Esophagus muscularis mucosa (tissue), 4 donors: ENCODE measurements around the gene HBP1. TPM values are rescaled to one million over a fixed set of nuclear protein-coding genes. Genes with fewer than 3 reads are reported as not detected.

Experiments
- DNase-seq: peaks from one replicate; pipeline ENCODE4 v3.0.0-alpha.2; 2017; ENCODE audit errors: extremely low spot score
- H3K27ac ChIP-seq, 4 donors: fragments of 200-600 bp; sonication (generic); replicated peaks in 1 of 4; 1 replicate in 3 of 4; 2 replicates in 1 of 4; pipeline ENCODE4 v1.5.1; 2016 to 2019; ENCODE audit warnings: mild to moderate bottlenecking in 1 of 4
- H3K27me3 ChIP-seq, 4 donors: fragments of 200-600 bp; sonication (generic); one replicate each; pipeline versions ENCODE4 v1.5.1 to v1.6.0; 2016 to 2019
- H3K36me3 ChIP-seq, 4 donors: fragments of 200-600 bp; sonication (generic); one replicate each; pipeline ENCODE4 v1.5.1; 2016 to 2019
- H3K4me1 ChIP-seq, 4 donors: fragments of 200-600 bp; sonication (generic); one replicate each; pipeline ENCODE4 v1.5.1; 2016 to 2019
- H3K4me3 ChIP-seq, 4 donors: fragments of 200-600 bp; sonication (generic); 1 replicate in 2 of 4; 2 replicates in 2 of 4; pipeline ENCODE4 v1.5.1; 2016 to 2019; ENCODE audit warnings: mild to moderate bottlenecking in 4 of 4, moderate library complexity in 1 of 4
- H3K9me3 ChIP-seq, 4 donors: fragments of 200-600 bp; sonication (generic); 1 replicate in 3 of 4; 2 replicates in 1 of 4; pipeline ENCODE4 v1.5.1; 2016 to 2019
- CTCF ChIP-seq, 3 experiments: fragments of 200-600 bp in 2 of 3; fragments of 450-650 bp in 1 of 3; sonication (generic) in 2 of 3; IDR thresholded peaks; one replicate each; pipeline ENCODE4 v1.5.1; 2017 to 2019; ENCODE audit warnings: antibody characterized with exemption in 3 of 3, mild to moderate bottlenecking in 2 of 3, moderate library complexity in 1 of 3
- EP300 ChIP-seq: sonication (generic); formaldehyde crosslinking; IDR thresholded peaks from one replicate; pipeline ENCODE4 v1.6.1; 2017; ENCODE audit warnings: antibody characterized with exemption
- POLR2A ChIP-seq: fragments of 450-650 bp; IDR thresholded peaks from one replicate; pipeline ENCODE4 v1.6.1; 2017; ENCODE audit warnings: antibody characterized with exemption, moderate library complexity, mild to moderate bottlenecking, low read depth
- POLR2AphosphoS5 ChIP-seq, 2 donors: sonication (generic); formaldehyde crosslinking; IDR thresholded peaks; one replicate each; pipeline ENCODE4 v1.6.1; 2017; ENCODE audit warnings: antibody characterized with exemption in 2 of 2
- WGBS: methylation state at CpG from one replicate; pipeline ENCODE4 v1.1.5; 2018; 5-methylcytosine and 5-hydroxymethylcytosine counted together
- intact Hi-C: fragments of 100-400 bp; cut with DNase I; formaldehyde crosslinking; loops from one replicate; pipeline ENCODE4 v1.15.1; 2023
- total RNA-seq, 4 donors: library from RNA; depleted of rRNA; stranded (reverse); fragments of >200 nt; gene quantifications; one replicate each; pipeline versions ENCODE4 v1.1.0 to v1.2.1, GENCODE V29; 2016

HBP1 gene
- total RNA-seq, 4 donors from 2014 or later: 60.4 to 113 (median 110) TPM

- 43% methylated on average over 5 of the region's 5 CpGs for WGBS
- Histone ChIP-seq H3K36me3 (peaks cover 0 to 4% (median 0%) of the 10 kb centered on the region in 4 donors), H3K9me3 (no peaks in the 10 kb centered on the region), H3K4me3 (peak overlapping the region; percentile 66 to 99 (median 95)), H3K27me3 (no peaks in the 10 kb centered on the region), H3K27ac (peak overlapping the region; percentile 89 to 100 (median 97)), H3K4me1 (peaks cover 16 to 25% (median 19%) of the 10 kb centered on the region in 4 donors)
- no peak for DNase-seq
- TF ChIP-seq CTCF (IDR thresholded peaks at IDR 0.05) (no peak), POLR2A (no peak), POLR2AphosphoS5 (IDR thresholded peaks at IDR 0.05) (no peak), EP300 (no peak)
- intact Hi-C loops: no loop called here
Observed at GRCh38 chr7:107166736-107167426, 1.9 kb upstream of the HBP1 start.

DNA sequence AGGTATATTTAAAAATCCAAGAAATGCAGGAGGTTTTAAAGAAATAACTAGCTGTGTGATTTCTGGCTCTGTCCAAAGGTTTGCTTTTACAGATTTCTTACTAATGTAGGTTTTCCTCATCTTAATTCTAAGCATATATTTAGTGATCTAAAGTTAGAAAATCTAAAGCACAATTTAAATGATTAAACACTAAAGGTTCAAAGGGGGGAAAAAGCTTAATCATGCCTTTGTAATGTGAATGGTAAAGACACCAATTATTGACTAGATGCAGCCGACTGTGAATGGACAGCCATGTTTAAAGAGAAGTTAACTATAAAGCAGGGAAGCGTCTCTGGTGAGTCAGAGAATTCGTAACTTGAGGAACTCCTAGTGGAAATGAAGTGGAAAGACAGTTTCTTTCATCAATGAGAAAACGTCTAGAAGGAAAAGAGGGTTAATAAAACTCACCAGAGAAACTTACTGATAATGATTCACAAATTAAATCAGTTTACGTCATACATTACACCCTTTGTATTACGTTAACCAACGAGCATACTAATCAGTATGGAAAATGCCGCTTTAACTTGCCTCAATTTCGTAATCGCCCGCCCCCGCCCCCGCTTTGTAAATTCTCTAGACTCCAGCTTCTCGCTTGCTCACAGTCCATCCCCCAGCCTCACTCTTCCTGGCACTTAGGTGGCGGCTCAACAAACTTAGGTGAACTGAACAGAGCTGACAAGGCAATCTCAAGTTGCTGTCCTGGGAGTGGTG, 1.1 kb upstream of the HBP1 start:
- no peaks in the 10 kb centered on the region for H3K9me3 ChIP-seq
- H3K27me3 ChIP-seq: no peaks in the 10 kb centered on the region
- 0% methylated on average over 15 of the region's 15 CpGs for WGBS
- H3K4me3 ChIP-seq: peak overlapping the region; percentile 66 to 99 (median 95)
- peaks cover 0 to 4% (median 0%) of the 10 kb centered on the region in 4 donors for H3K36me3 ChIP-seq
- TF ChIP-seq EP300 (no peak), CTCF (IDR thresholded peaks at IDR 0.05) (peak; percentile 30 to 61 (median 45)), POLR2A (no peak), POLR2AphosphoS5 (IDR thresholded peaks at IDR 0.05) (no peak)
- intact Hi-C loops: no loop called here
- no peak for DNase-seq
- H3K27ac ChIP-seq: peak overlapping the region; percentile 89 to 100 (median 97)
- H3K4me1 ChIP-seq: peaks cover 24 to 33% (median 27%) of the 10 kb centered on the region in 4 donors

GRCh38 chr7:107169120-107170050, 582 bp downstream of the HBP1 start:
- peak; percentile 99 for DNase-seq
- Histone ChIP-seq H3K27ac (peak overlapping the region; percentile 99 to 100 (median 100)), H3K36me3 (peaks cover 0 to 4% (median 0%) of the 10 kb centered on the region in 4 donors), H3K27me3 (no peaks in the 10 kb centered on the region), H3K9me3 (no peaks in the 10 kb centered on the region), H3K4me3 (peak overlapping the region; percentile 93 to 99 (median 96)), H3K4me1 (peaks cover 41 to 50% (median 44%) of the 10 kb centered on the region in 4 donors)
- 1% methylated on average over 21 of the region's 73 CpGs for WGBS
- peak; percentile 79 to 89 for TF ChIP-seq POLR2AphosphoS5 (IDR thresholded peaks at IDR 0.05)
- TF ChIP-seq CTCF (IDR thresholded peaks at IDR 0.05): peak in 2 of 3 experiments; percentile 15 to 18
- TF ChIP-seq POLR2A: no peak
- intact Hi-C loops: loop anchor here (10.0 kb wide), 1 partner anchor 715 kb away; no protein-coding TSS in a partner anchor

DNA sequence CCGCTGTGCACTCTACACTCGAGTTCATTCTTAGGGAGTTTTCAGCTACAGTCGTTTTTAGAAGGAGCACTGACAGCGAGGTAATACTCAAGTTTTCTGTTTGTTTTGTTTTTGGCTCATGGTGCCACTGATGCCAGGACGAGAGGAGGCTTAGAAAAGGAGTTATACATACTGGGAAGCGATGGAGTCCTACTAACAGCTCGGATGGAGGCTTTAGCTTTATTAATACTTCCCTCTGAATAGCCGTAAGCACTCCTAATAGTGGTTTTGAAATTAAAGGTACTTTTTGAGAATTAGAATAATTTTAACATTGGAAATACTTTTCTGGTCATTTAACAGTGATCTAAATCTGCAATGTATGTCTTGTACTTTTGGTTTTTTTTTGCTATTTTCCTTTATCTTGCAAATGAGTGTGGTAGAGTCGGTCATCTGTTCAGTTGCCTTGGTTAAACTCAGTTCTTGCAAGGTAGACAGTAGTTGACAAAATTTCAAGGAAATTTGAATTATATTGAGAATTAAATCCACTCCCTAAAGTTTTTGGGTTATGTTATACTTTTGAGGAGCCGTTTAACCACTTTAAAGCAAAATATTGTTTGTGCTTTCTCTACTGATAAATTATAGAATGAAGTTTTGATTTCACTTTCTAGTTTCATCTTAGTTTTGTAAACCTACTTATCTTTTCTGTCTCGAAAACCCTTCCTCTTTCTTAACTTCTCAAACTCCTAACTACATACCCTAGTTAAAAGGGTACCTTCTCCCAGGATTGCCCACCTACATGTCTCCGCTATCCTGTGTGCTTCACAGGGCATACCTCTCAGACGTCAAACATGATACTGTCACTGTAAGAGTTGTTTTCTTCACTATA, 1.5 kb downstream of the HBP1 start:
- intact Hi-C loops: loop anchor here (10.0 kb wide), 1 partner anchor 715 kb away; no protein-coding TSS in a partner anchor
- Histone ChIP-seq H3K4me1 (peaks cover 50 to 59% (median 53%) of the 10 kb centered on the region in 4 donors), H3K9me3 (no peaks in the 10 kb centered on the region), H3K36me3 (peaks cover 0 to 4% (median 0%) of the 10 kb centered on the region in 4 donors), H3K27me3 (no peaks in the 10 kb centered on the region), H3K4me3 (peak overlapping the region; percentile 93 to 99 (median 96)), H3K27ac (peak overlapping the region; percentile 99 to 100 (median 100))
- 12% methylated on average over 13 of the region's 13 CpGs for WGBS
- TF ChIP-seq EP300 (no peak), POLR2AphosphoS5 (IDR thresholded peaks at IDR 0.05) (no peak), POLR2A (no peak), CTCF (IDR thresholded peaks at IDR 0.05) (no peak)
- no peak for DNase-seq
